NCI-H128 (cell line): ENCODE measurements around the gene TAF1B.

ENCODE experiments used
- DNase-seq: peaks from one replicate; lab custom pipeline; 2025; ENCODE audit not compliant: unreplicated experiment; lab: John Stamatoyannopoulos, UW

Gene TAF1B

GRCh38 chr2:9982891-9983290 lies 139.6 kb downstream of the TAF1B start:
- no peak for DNase-seq

DNA sequence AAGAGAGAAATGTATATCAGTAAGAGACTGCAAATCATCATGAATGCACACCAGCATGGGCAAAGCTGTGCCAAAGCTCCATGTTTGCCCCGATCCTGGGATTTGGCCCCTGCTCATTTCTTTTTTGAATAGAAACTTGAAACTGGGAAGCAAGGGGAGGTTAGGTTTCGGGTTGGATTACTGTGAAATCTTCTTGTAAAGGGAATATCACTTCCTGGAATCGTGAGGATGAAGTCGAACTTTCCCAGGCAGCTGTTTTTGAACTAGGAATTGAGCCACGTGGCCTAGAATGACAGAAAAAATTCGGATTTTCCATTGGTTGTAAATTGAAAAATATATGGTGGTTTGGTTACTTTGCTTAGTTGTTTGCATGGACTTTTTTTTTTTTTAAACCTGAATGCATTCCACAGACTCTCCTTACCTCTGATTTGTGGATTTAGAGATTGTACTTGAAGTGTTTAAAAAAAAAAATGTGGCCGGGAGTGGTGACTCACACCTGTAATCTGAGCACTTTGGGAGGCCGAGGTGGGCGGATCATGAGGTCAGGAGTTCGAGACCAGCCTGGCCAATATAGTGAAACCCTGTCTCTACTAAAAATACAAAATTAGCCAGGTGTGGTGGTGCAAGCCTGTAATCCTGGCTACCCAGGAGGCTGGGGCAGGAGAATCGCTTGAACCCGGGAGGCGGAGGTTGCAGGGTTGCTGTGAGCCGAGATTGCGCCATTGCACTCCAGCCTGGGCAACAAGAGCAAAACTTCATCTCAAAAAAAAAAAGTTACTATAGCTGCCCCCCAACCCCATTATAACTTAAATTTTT lies 140.3 kb downstream of the TAF1B start:
- no peak for DNase-seq
